ENCODE results near the gene STEAP4. TPM values are rescaled to one million over a fixed set of nuclear protein-coding genes. Genes with fewer than 3 reads are reported as not detected.

The STEAP4 gene
- total and polyA plus RNA-seq, 9 of the 15 experiments (the other 6 are each of a cell fraction or from before 2014, with no cell fraction given), result 0.07 TPM; not detected in 8

- H3K9me1 ChIP-seq (ENCODE audit: control insufficient read depth, insufficient read depth, low read length), result no peaks in the 10 kb centered on the region
- in situ Hi-C loops (cut with MboI), result no loop called here
- no peaks in the 10 kb centered on the region for H3K36me3 ChIP-seq (ENCODE audit: control insufficient read depth, insufficient read depth, low read length)
- H3K27ac ChIP-seq (ENCODE audit: extremely low read depth, low read depth, low read length), result no peak overlapping the region
- no peak overlapping the region for H3K4me3 ChIP-seq
- H2AFZ ChIP-seq (ENCODE audit: low read depth, low read length), result no peak overlapping the region
- no peaks in the 10 kb centered on the region for H3K27me3 ChIP-seq (ENCODE audit: control insufficient read depth in 2 of 2, insufficient read depth in 2 of 2, low read length in 2 of 2)
- POLR2A ChIA-PET, result interaction anchor here (0.9 kb wide), 1 partner anchor 9 kb away, joined by 3 read pairs; no protein-coding TSS in a partner anchor
- no peaks in the 10 kb centered on the region for H3K79me2 ChIP-seq (ENCODE audit: control insufficient read depth, insufficient read depth, low read length)
- no peaks in the 10 kb centered on the region for H3K9me3 ChIP-seq (replicated peaks; ENCODE audit: control insufficient read depth, insufficient read depth, low read depth, low read length)
- CTCF ChIA-PET (ENCODE audit: low intra/inter-chr PET ratio), result no interaction called here
- H3K4me2 ChIP-seq (ENCODE audit: insufficient read depth, low read length), result no peak overlapping the region
- DNase-seq (ENCODE audit: extremely low read depth in 1 of 4, low spot score in 3 of 4) (no peak), ATAC-seq (no peak), FAIRE-seq (no peak)
- BruUV-seq (replicated peaks), result no TSS peak
- H4K20me1 ChIP-seq (replicated peaks; ENCODE audit: control insufficient read depth, insufficient read depth, low read length), result no peaks in the 10 kb centered on the region
- no peak overlapping the region for H3K9ac ChIP-seq (ENCODE audit: insufficient read depth in 1 of 2, low read depth in 2 of 2, low read length in 2 of 2)
- H3K4me1 ChIP-seq (replicated peaks in 1 of 2; ENCODE audit: control insufficient read depth in 2 of 2, insufficient read depth in 2 of 2, low read length in 2 of 2), result no peaks in the 10 kb centered on the region
- intact Hi-C loops (cut with micrococcal nuclease), result no loop called here
- TF ChIP-seq MAZ (CRISPR knock-in tag; conservative IDR thresholded peaks at IDR 0.05 in 1 of 2, IDR thresholded peaks at IDR 0.05 in 1 of 2) (no peak), HBP1 (CRISPR knock-in tag; IDR thresholded peaks at IDR 0.05) (no peak), VEZF1 (CRISPR knock-in tag; IDR thresholded peaks at IDR 0.05) (no peak), HSF4 (CRISPR knock-in tag; IDR thresholded peaks at IDR 0.05; ENCODE audit: borderline replicate concordance) (no peak), GABPA (tag; conservative IDR thresholded peaks at IDR 0.05; ENCODE audit: low read depth) (no peak), E2F3 (CRISPR knock-in tag; IDR thresholded peaks at IDR 0.05) (no peak), ZNF398 (CRISPR knock-in tag; IDR thresholded peaks at IDR 0.05) (no peak), SMARCC2 (IDR thresholded peaks at IDR 0.05; ENCODE audit: low read depth) (no peak), ETV6 (IDR thresholded peaks at IDR 0.05; ENCODE audit: borderline replicate concordance in 1 of 2, low read depth in 2 of 2, low read length in 1 of 2) (no peak), ETV6 (CRISPR knock-in tag; IDR thresholded peaks at IDR 0.05; ENCODE audit: borderline replicate concordance) (no peak)
- 0% methylated on average over 1 of the region's 1 CpG for whole genome bisulfite sequencing (ENCODE audit: insufficient coverage, low coverage, missing lambda C conversion rate)
These were observed 27.8 kb downstream of the STEAP4 start for GRCh38 chr7:88278881-88279280.
